H7 (cell line): ENCODE data around the gene FAM50A. TPM values are rescaled to one million over a fixed set of nuclear protein-coding genes. Genes with fewer than 3 reads are reported as not detected.

Source experiments
- DNase-seq: peaks from one replicate; pipeline ENCODE4 v3.0.0; 2012
- H3K27me3 ChIP-seq: 2 replicates; pipeline ENCODE4 v1.6.0; 2011; ENCODE audit warnings: mild to moderate bottlenecking, low read length; ENCODE audit not compliant: control insufficient read depth, insufficient read depth
- H3K36me3 ChIP-seq: replicated peaks from 2 replicates; pipeline ENCODE4 v1.5.1; 2011; ENCODE audit warnings: low read length; ENCODE audit not compliant: control insufficient read depth, insufficient read depth
- H3K4me3 ChIP-seq: 2 replicates; pipeline ENCODE4 v1.5.1; 2011; ENCODE audit warnings: low read depth, mild to moderate bottlenecking, control low read depth, low read length, moderate library complexity; ENCODE audit not compliant: insufficient read depth
- total RNA-seq: library from RNA; depleted of rRNA; stranded (reverse); fragments of >200 nt; shearing (Covaris generic); gene quantifications from 2 replicates; pipeline ENCODE4 v1.2.3, GENCODE V29; 2014

The FAM50A gene
- total RNA-seq, 1 experiment from 2014 or later = 44.0 TPM

- H3K27me3 ChIP-seq = no peaks in the 10 kb centered on the region
- H3K4me3 ChIP-seq = no peak overlapping the region
- DNase-seq = no peak
- H3K36me3 ChIP-seq = no peaks in the 10 kb centered on the region; the same call in 1 of the 2 replicates
These were observed 14.2 kb upstream of the FAM50A start for GRCh38 chrX:154429711-154430110.

- H3K4me3 ChIP-seq = no peak overlapping the region
- DNase-seq = no peak
- H3K27me3 ChIP-seq = no peaks in the 10 kb centered on the region
- H3K36me3 ChIP-seq = no peaks in the 10 kb centered on the region; the same call in 1 of the 2 replicates
These were observed 13.5 kb upstream of the FAM50A start for GRCh38 chrX:154430479-154430878.

GRCh38 chrX:154430916-154431315 is 13.0 kb upstream of the FAM50A start:
- H3K36me3 ChIP-seq = no peaks in the 10 kb centered on the region; the same call in 1 of the 2 replicates
- no peaks in the 10 kb centered on the region for H3K27me3 ChIP-seq
- no peak overlapping the region for H3K4me3 ChIP-seq
- DNase-seq = no peak

GRCh38 chrX:154431341-154431740 is 12.6 kb upstream of the FAM50A start:
- DNase-seq = no peak
- H3K4me3 ChIP-seq = no peak overlapping the region
- no peaks in the 10 kb centered on the region for H3K27me3 ChIP-seq
- H3K36me3 ChIP-seq = no peaks in the 10 kb centered on the region; the same call in 1 of the 2 replicates

- Histone ChIP-seq H3K27me3 (no peaks in the 10 kb centered on the region), H3K36me3 (no peaks in the 10 kb centered on the region; the same call in 1 of the 2 replicates), H3K4me3 (no peak overlapping the region)
- DNase-seq = no peak
These were observed 11.7 kb upstream of the FAM50A start for GRCh38 chrX:154432210-154432609.

- Histone ChIP-seq H3K36me3 (no peaks in the 10 kb centered on the region; the same call in 1 of the 2 replicates), H3K27me3 (no peaks in the 10 kb centered on the region), H3K4me3 (no peak overlapping the region)
- DNase-seq = no peak
These were observed 10.3 kb upstream of the FAM50A start for GRCh38 chrX:154433605-154434004.

GRCh38 chrX:154434394-154435168 is 9.4 kb upstream of the FAM50A start:
- no peak overlapping the region for H3K4me3 ChIP-seq
- no peaks in the 10 kb centered on the region for H3K27me3 ChIP-seq
- peaks cover 3% of the 10 kb centered on the region for H3K36me3 ChIP-seq
- no peak for DNase-seq

- Histone ChIP-seq H3K36me3 (peaks cover 5% of the 10 kb centered on the region), H3K27me3 (no peaks in the 10 kb centered on the region), H3K4me3 (no peak overlapping the region)
- DNase-seq = no peak
These were observed 8.7 kb upstream of the FAM50A start for GRCh38 chrX:154435171-154435733.

GRCh38 chrX:154436374-154436982 is 7.5 kb upstream of the FAM50A start:
- H3K4me3 ChIP-seq = peak overlapping the region; percentile 84
- peak; percentile 94 for DNase-seq
- H3K36me3 ChIP-seq = peaks cover 5% of the 10 kb centered on the region
- H3K27me3 ChIP-seq = no peaks in the 10 kb centered on the region

GRCh38 chrX:154436983-154437752 is 6.8 kb upstream of the FAM50A start, which contains the start of gene GDI1:
TSS of gene GDI1 (plus strand) at chrX:154437154. CDS start at chrX:154437255, 101 bp downstream.
- H3K36me3 ChIP-seq = peaks cover 5% of the 10 kb centered on the region
- peak within 1 kb of the TSS; percentile 84 for H3K4me3 ChIP-seq
- peak; percentile 87 for DNase-seq
- H3K27me3 ChIP-seq = no peaks in the 10 kb centered on the region

GRCh38 chrX:154437971-154438893 is 5.7 kb upstream of the FAM50A start:
- Histone ChIP-seq H3K27me3 (no peaks in the 10 kb centered on the region), H3K4me3 (peak overlapping the region; percentile 84), H3K36me3 (peaks cover 5% of the 10 kb centered on the region)
- DNase-seq = no peak

- Histone ChIP-seq H3K27me3 (no peaks in the 10 kb centered on the region), H3K4me3 (no peak overlapping the region)
These were observed 4.1 kb upstream of the FAM50A start for GRCh38 chrX:154439841-154440240.

GRCh38 chrX:154440623-154441357 is 3.2 kb upstream of the FAM50A start:
- H3K27me3 ChIP-seq = no peaks in the 10 kb centered on the region
- no peak for DNase-seq
- H3K36me3 ChIP-seq = peaks cover 5% of the 10 kb centered on the region
- no peak overlapping the region for H3K4me3 ChIP-seq

More at GRCh38 chrX:154439841-154440240, 4.1 kb upstream of the FAM50A start:
- peaks cover 5% of the 10 kb centered on the region for H3K36me3 ChIP-seq
- no peak for DNase-seq
